Limb (tissue), 2 donors: ENCODE data around the gene FABP6.
"Not testable (repeated sequence)": the region's sequence is repeated elsewhere in the genome, so short reads cannot be mapped to it uniquely, and the experiment has no call there.

Experiments used
- DNase-seq, 2 donors: peaks; one replicate each; pipeline ENCODE4 v3.0.0-alpha.2; 2016; ENCODE audit errors: extremely low spot score in 2 of 2

FABP6 gene

GRCh38 chr5:160229190-160229742, at the start of gene FABP6:
Gene FABP6 (plus strand): TSS chr5:160229506. CDS start chr5:160229558, 52 bp downstream.
- no peak for DNase-seq

- no peak for DNase-seq
Observed at GRCh38 chr5:160180931-160181330, 48.4 kb upstream of the FABP6 start.

- DNase-seq = no peak
Observed at GRCh38 chr5:160181965-160182622, 47.2 kb upstream of the FABP6 start.

- no peak for DNase-seq
Observed at GRCh38 chr5:160183075-160183474, 46.2 kb upstream of the FABP6 start.

GRCh38 chr5:160185626-160186360, 43.5 kb upstream of the FABP6 start:
- DNase-seq = no peak

- DNase-seq = no peak
Observed at GRCh38 chr5:160186480-160186879, 42.8 kb upstream of the FABP6 start.

- DNase-seq = no peak
Observed at GRCh38 chr5:160187091-160187490, 42.2 kb upstream of the FABP6 start.

- DNase-seq = peak; percentile 62 to 71
Observed at GRCh38 chr5:160188141-160189015, 40.9 kb upstream of the FABP6 start.

- DNase-seq = no peak
Observed at GRCh38 chr5:160192424-160192823, 36.9 kb upstream of the FABP6 start.

- not testable (repeated sequence) for DNase-seq
Observed at GRCh38 chr5:160193076-160193475, 36.2 kb upstream of the FABP6 start.

GRCh38 chr5:160193790-160194189, 35.5 kb upstream of the FABP6 start:
- not testable (repeated sequence) for DNase-seq

- peak in 1 of 2 donors; percentile 66 for DNase-seq
Observed at GRCh38 chr5:160197341-160198144, 31.8 kb upstream of the FABP6 start.

- DNase-seq = no peak
Observed at GRCh38 chr5:160198146-160198545, 31.2 kb upstream of the FABP6 start.

- DNase-seq = no peak
Observed at GRCh38 chr5:160198841-160199409, 30.4 kb upstream of the FABP6 start.

GRCh38 chr5:160199410-160199911, 29.8 kb upstream of the FABP6 start:
- DNase-seq = peak; percentile 52 to 89

- no peak for DNase-seq
Observed at GRCh38 chr5:160207061-160207460, 22.2 kb upstream of the FABP6 start.

- DNase-seq = no peak
Observed at GRCh38 chr5:160209917-160210316, 19.4 kb upstream of the FABP6 start.

- no peak for DNase-seq
Observed at GRCh38 chr5:160210606-160211005, 18.7 kb upstream of the FABP6 start.

- no peak for DNase-seq
Observed at GRCh38 chr5:160211352-160211751, 18.0 kb upstream of the FABP6 start.

GRCh38 chr5:160213537-160213936, 15.8 kb upstream of the FABP6 start:
- no peak for DNase-seq
